Dedifferentiated amniotic fluid mesenchymal stem cell (primary cell): ENCODE data around the gene TM7SF2.
A peak's percentile ranks its signal among the peaks of the same experiment; 100 is the strongest.
"Not testable (repeated sequence)": the region's sequence is repeated elsewhere in the genome, so short reads cannot be mapped to it uniquely, and the experiment has no call there.

Experiments
- DNase-seq: peaks from one replicate; pipeline ENCODE4 v3.0.0-alpha.2; 2016; ENCODE audit errors: extremely low spot score

The TM7SF2 gene

GRCh38 chr11:65114538-65115171 lies 3.0 kb downstream of the TM7SF2 start:
- DNase-seq: no peak

GRCh38 chr11:65115361-65116082 lies 3.9 kb downstream of the TM7SF2 start:
- no peak for DNase-seq

DNA sequence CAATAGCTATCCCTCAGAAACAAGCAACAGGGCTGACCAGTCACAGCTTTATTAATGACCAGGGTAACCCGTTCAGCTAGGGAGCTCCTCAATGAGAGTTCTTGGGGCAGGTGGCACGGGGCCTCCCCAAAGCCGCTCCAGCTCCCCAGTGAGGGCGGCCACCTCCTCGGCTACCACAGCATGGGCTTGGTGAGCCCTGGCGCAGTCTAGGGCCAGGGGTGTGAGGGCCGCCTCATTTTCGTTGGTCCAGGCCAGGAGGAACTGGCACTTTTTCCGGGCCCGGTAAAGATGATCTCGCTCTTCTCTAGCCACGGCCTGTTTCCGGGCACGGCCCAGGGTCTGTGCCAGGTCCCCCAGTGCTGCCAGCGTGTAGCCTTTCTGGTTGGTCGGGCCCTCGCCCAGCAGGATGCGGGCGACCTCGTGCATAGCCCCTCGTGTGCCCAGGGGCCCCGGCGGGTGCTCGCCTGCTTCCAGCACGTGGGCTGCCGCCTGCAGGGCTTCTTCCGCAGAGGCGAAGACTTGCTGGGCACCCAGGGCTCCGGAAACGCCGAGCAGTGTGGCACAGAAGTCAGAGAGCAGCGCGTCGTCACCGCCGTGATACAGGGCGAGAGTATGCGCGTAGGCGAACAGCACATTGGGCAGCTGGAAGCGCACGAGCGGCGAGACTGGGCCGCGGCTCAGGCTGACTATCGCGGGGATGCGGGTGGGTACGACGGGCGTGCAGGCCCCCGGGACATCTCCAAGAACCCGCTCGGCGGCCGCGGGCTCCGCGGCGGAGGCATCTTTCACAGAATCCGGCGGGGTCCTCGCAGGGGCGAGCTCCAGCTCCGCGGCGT lies 4.9 kb downstream of the TM7SF2 start:
- peak; percentile 50 for DNase-seq

GRCh38 chr11:65117206-65118096 lies 5.8 kb downstream of the TM7SF2 start, which contains the start of gene ZNHIT2:
Gene ZNHIT2, minus strand, starts transcription at chr11:65117701. Its CDS starts 48 bp downstream, at chr11:65117653.
- DNase-seq: peak; percentile 99

GRCh38 chr11:65118097-65118837 lies 6.6 kb downstream of the TM7SF2 start:
- no peak for DNase-seq

DNA sequence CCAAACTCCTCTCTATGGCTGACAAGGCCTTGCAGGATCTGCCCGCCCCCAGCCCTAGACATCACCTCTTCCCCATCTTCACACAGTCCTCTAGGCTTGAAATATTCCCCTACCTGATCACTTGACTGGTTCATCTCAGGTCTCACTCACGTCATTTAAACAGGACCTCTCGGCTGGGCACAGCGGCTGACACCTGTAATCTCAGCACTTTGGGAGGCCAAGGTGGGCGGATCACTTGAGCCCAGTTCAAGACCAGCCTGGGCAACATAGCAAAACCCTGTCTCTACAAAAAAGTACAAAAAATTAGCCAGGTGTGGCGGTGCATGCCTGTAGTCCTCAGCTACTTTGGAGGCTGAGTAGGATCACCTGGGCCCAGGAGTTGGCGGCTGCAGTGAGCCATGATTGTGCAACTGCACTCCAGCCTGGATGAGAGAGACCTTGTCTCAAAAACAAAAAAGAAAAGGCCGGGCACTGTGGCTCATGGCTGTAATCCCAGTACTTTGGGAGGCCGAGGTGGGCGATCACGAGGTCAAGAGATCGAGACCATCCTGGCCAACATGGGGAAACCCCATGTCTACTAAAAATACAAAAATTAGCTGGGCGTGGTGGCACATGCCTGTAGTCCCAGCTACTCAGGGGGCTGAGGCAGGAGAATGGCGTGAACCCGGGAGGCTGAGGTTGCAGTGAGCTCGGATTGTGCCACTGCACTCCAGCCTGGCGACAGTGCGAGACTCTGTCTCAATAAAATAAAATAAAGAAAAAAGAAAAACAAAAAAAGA lies 7.4 kb downstream of the TM7SF2 start:
- DNase-seq: not testable (repeated sequence)

DNA sequence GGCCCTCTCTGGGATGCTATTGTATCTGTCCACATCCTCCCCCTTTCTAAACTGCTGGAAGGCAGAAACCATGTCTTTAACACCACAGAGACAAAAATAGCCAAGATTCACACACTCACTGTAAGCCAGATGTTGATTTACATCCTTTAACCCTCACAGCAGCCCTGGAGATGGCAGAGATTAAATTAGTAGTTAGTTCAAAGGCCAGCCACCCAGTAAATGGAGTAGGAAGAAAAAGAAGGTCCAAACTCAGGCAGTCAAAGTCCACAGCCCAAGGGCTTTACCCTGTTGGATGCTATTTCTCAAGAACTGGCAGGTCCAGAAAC lies 8.0 kb downstream of the TM7SF2 start:
- DNase-seq: no peak

DNA sequence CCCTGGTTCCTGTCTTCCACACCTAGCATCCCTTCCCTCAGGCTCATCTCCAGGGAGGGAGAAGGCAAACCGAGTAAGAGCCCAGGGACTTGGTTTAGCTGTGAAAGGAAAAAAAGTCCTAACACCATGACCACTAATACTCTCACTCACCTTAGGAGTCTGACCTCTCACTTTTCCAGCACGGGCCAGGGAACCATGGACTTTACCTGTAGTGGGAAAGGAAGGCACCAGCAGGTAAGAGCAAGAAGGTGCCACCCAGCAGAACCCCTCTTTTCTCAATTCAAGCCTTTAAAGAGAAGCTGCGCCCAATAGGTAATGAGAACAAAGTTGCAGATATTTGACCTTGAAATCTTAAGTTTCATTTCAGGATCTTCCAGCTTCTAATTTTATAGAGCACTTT lies 9.2 kb downstream of the TM7SF2 start:
- DNase-seq: no peak

DNA sequence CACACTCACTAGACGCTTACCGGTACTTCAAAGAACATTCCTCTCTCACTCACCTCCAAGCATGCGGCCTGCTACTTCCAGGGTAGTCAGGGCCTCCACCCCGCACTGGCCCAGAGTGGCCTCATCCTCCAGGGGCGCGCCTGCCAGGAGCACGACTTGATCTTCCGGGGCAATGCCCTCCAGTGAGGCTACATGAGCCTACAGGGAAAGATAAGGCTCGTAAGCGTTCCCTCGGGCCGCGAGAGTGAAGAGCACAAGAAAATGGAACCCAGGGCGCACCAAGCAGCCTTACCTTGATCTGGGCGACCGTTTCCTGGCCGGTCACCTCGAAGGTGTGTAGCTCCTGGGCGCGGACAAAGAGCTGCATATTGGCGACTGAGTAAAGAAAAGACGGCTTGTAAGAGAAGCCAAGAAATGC lies 9.8 kb downstream of the TM7SF2 start:
- no peak for DNase-seq

- peak; percentile 94 for DNase-seq
These were observed 10.4 kb downstream of the TM7SF2 start, which contains the start of the genes FAU and MRPL49 for GRCh38 chr11:65121865-65122696. Gene FAU, minus strand, starts transcription at chr11:65122134. Its CDS starts 321 bp downstream, at chr11:65121813. Gene MRPL49, plus strand, starts transcription at chr11:65122321. Its CDS starts 26 bp downstream, at chr11:65122347.

- no peak for DNase-seq
These were observed 13.0 kb downstream of the TM7SF2 start for GRCh38 chr11:65124480-65125196.

- DNase-seq: no peak
These were observed 13.8 kb downstream of the TM7SF2 start for GRCh38 chr11:65125197-65126056.

DNA sequence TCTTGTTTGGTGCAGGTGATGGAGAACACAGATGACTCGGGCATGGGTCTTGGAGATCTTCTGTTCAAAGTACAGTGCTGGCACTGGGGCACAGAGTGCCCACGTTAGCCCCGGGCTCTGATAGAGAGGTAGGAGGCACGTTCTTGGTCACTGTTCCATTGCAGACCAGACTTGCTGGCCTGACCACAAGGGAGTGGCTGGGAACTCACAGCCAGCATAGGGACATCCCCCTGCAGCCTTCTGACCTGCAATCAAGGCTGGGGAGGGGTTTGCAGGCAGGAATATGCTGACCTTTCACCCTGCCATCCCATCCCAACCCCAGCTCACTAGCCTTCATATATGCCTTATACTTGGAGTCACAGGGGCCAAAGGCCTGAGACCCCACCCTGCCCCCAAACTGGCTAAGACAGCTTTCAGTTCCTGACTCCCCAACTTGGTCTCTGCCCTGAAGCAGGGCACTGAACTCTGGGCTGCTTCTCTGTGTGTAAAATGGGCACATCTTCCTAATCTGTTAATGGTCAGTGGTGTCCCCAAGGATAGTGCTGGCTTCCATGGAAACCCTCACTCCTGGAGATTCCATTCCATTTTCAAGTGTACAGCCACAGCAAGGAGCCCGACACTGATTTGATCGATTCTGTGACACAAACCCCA lies 15.1 kb downstream of the TM7SF2 start:
- no peak for DNase-seq

DNA sequence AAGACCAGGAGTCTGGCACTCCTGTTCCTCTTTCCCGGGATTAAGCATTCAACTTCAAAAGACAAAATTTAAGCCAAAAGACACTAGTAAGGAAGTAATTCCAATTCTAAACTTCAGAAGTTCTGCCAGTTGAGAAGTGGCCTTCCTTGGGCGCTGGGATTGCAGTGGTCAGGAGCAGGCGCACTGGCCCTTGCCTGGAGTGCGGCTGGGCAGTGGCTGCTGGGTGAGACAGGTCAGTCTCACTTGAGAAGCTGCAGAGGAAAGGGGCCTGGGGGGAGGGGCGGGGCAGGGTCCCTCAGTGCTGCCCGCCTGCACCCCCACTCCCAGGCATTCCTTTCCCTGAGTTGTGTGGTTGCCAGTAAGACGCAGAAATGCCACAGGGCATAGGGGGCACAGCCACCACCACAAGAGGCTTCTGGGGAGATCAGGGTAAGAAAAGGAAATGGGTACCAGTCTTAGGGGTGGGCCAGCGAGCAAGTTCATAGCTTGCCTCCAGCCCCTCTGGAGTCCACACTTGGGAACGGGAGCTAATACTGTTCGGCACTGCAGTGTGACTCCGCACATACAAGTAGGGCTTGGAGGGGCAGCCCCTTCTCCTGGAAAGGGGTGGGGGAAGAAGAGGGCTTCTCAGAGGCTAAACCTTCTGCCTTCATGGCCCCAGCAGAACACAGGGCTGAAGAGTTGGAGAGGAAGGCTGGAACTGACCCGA lies 16.0 kb downstream of the TM7SF2 start:
- DNase-seq: no peak

- no peak for DNase-seq
These were observed 16.8 kb downstream of the TM7SF2 start for GRCh38 chr11:65128182-65129145.
